PC-9 (cell line): ENCODE measurements around the gene AKT1S1. TPM values are rescaled to one million over a fixed set of nuclear protein-coding genes. Genes with fewer than 3 reads are reported as not detected.

ENCODE experiments used
- BruUV-seq: library from RNA; stranded (reverse); fragments of 400-500 nt; replicated peaks from 2 replicates; lab custom pipeline; 2021; lab: Mats Ljungman, UMichigan
- CTCF ChIA-PET: fragments of 300-600 bp; sonication (Branson Sonifier 250); formaldehyde crosslinking; loops from one replicate; lab custom pipeline; 2022; ENCODE audit warnings: antibody characterized with exemption; lab: Charles Lee
- POLR2A ChIA-PET: fragments of 300-600 bp; sonication (Branson Sonifier 250); formaldehyde crosslinking; loops from one replicate; lab custom pipeline; 2022; ENCODE audit warnings: antibody characterized with exemption; ENCODE audit not compliant: unreplicated experiment; lab: Charles Lee
- DNase-seq, 2 experiments: peaks; one replicate each; pipeline versions ENCODE4 v3.0.0 to v3.0.0-alpha.2; 2015 to 2022; ENCODE audit warnings: mixed read lengths in 1 of 2
- H2AFZ ChIP-seq: fragments of 200-600 bp; sonication (generic); 2 replicates; pipeline ENCODE4 v1.8.1; 2017; ENCODE audit warnings: antibody characterized with exemption
- H3F3A ChIP-seq: fragments of 200-600 bp; sonication (generic); 2 replicates; pipeline ENCODE4 v1.8.1; 2017; ENCODE audit warnings: antibody characterized with exemption, mild to moderate bottlenecking, low read depth; ENCODE audit not compliant: insufficient read depth
- H3K27ac ChIP-seq: fragments of 200-600 bp; sonication (generic); 2 replicates; pipeline ENCODE4 v1.6.1; 2016; ENCODE audit warnings: mixed run types
- H3K27me3 ChIP-seq: fragments of 200-600 bp; sonication (generic); 2 replicates; pipeline ENCODE4 v1.6.1; 2016; ENCODE audit warnings: low read depth, mixed run types; ENCODE audit not compliant: insufficient read depth
- H3K36me3 ChIP-seq: fragments of 200-600 bp; sonication (generic); 2 replicates; pipeline ENCODE4 v1.6.1; 2016; ENCODE audit warnings: low read depth, mixed run types
- H3K4me1 ChIP-seq: fragments of 200-600 bp; sonication (generic); replicated peaks from 2 replicates; pipeline ENCODE4 v1.6.1; 2016; ENCODE audit warnings: mixed run types; ENCODE audit not compliant: insufficient read depth
- H3K4me2 ChIP-seq: fragments of 200-600 bp; sonication (generic); 2 replicates; pipeline ENCODE4 v1.6.1; 2017; ENCODE audit warnings: mixed run types
- H3K4me3 ChIP-seq: fragments of 200-600 bp; sonication (generic); 2 replicates; pipeline ENCODE4 v1.6.1; 2016; ENCODE audit warnings: mixed run types
- H3K79me2 ChIP-seq: fragments of 200-600 bp; sonication (generic); 2 replicates; pipeline ENCODE4 v1.6.1; 2017; ENCODE audit warnings: low read depth, mixed run types
- H3K9me2 ChIP-seq: fragments of 200-600 bp; sonication (generic); 2 replicates; pipeline ENCODE4 v1.8.1; 2017; ENCODE audit warnings: mild to moderate bottlenecking; ENCODE audit not compliant: insufficient read depth
- H3K9me3 ChIP-seq: fragments of 200-600 bp; sonication (generic); 2 replicates; pipeline ENCODE4 v1.8.1; 2016; ENCODE audit warnings: low read depth; ENCODE audit not compliant: insufficient read depth
- H4K20me1 ChIP-seq: fragments of 200-600 bp; sonication (generic); 2 replicates; pipeline ENCODE4 v1.8.1; 2017; ENCODE audit not compliant: insufficient read depth
- EZH2 ChIP-seq: fragments of 200-600 bp; sonication (generic); IDR thresholded peaks from 2 replicates; pipeline ENCODE4 v1.8.0; 2017; ENCODE audit warnings: antibody characterized with exemption, low read depth
- intact Hi-C: fragments of 100-400 bp; cut with micrococcal nuclease; formaldehyde crosslinking; loops from one replicate; pipeline ENCODE4 v1.10.0; 2022; ENCODE audit not compliant: unreplicated experiment
- total RNA-seq: library from RNA; stranded (reverse); gene quantifications from 2 replicates; pipeline ENCODE4 v1.2.3, GENCODE V29; 2021
- TF ChIP-seq, protein P1 (sequence below): fragments of 200-600 bp; sonication (generic); conservative IDR thresholded peaks from 2 replicates; pipeline ENCODE4 v1.6.1; 2017; ENCODE audit warnings: mixed run types, antibody characterized with exemption, mild to moderate bottlenecking, moderate library complexity

AKT1S1 gene
- total RNA-seq, 1 experiment from 2014 or later: 143 TPM

DNA sequence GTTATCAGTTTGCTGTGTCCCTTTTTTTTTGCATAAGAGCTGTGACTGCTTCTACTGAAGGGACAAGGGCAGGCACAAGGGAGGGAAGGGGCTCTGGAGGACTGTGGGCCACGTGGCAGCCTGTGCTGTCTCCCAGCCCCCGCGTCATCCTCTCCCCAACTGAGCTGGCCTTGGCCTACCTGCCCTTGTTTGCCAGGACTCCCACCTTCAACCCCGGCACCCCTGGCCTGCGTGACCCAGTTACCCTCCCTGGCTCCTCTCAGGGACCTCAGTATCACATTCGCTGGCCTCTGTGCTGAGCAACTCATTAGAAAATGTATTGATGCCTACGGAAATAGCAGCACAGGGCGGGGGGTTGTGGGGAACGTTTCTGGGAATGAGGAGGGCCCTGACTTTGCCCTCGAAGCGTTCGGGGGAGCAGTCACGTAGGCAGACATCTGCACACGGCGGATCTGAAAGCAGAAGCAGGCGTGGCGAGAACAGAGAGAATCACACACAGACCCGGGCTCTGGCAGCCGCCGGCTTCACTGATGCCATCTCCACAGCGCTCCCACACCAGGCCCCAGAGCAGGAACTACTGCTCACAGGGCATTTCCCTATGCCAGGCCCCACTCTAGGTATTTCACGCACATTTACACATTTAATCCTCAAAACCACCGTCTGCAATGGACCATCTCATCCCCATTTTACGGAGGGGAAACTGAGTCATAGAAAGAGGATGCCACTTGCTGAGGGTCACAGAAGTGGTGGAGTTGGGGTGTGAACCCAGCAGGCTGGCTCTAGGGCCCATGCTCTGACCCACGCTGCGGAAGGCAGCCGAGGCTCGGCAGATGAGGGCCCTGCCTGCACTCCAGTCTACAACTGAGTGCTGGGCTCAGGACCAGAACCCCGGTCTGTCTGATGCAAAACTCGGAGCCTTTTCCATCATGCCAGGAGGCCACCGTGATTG is 46.2 kb upstream of the AKT1S1 start:
- intact Hi-C loops: no loop called here
- TF ChIP-seq, protein P1, sequence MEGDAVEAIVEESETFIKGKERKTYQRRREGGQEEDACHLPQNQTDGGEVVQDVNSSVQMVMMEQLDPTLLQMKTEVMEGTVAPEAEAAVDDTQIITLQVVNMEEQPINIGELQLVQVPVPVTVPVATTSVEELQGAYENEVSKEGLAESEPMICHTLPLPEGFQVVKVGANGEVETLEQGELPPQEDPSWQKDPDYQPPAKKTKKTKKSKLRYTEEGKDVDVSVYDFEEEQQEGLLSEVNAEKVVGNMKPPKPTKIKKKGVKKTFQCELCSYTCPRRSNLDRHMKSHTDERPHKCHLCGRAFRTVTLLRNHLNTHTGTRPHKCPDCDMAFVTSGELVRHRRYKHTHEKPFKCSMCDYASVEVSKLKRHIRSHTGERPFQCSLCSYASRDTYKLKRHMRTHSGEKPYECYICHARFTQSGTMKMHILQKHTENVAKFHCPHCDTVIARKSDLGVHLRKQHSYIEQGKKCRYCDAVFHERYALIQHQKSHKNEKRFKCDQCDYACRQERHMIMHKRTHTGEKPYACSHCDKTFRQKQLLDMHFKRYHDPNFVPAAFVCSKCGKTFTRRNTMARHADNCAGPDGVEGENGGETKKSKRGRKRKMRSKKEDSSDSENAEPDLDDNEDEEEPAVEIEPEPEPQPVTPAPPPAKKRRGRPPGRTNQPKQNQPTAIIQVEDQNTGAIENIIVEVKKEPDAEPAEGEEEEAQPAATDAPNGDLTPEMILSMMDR: no peak
- TF ChIP-seq EZH2: no peak
- Histone ChIP-seq H3K4me1 (peaks cover 12% of the 10 kb centered on the region), H3K36me3 (peaks cover 35% of the 10 kb centered on the region), H2AFZ (no peak overlapping the region), H3K79me2 (peaks cover 92% of the 10 kb centered on the region), H3K27me3 (no peaks in the 10 kb centered on the region), H3K4me3 (no peak overlapping the region), H3K27ac (no peak overlapping the region), H3F3A (peaks cover 16% of the 10 kb centered on the region), H4K20me1 (peaks cover 83% of the 10 kb centered on the region), H3K9me2 (no peaks in the 10 kb centered on the region), H3K4me2 (no peak overlapping the region), H3K9me3 (no peaks in the 10 kb centered on the region)
- ChIA-PET CTCF (no interaction called here), POLR2A (no interaction called here)
- DNase-seq: no peak
- BruUV-seq: no TSS peak

DNA sequence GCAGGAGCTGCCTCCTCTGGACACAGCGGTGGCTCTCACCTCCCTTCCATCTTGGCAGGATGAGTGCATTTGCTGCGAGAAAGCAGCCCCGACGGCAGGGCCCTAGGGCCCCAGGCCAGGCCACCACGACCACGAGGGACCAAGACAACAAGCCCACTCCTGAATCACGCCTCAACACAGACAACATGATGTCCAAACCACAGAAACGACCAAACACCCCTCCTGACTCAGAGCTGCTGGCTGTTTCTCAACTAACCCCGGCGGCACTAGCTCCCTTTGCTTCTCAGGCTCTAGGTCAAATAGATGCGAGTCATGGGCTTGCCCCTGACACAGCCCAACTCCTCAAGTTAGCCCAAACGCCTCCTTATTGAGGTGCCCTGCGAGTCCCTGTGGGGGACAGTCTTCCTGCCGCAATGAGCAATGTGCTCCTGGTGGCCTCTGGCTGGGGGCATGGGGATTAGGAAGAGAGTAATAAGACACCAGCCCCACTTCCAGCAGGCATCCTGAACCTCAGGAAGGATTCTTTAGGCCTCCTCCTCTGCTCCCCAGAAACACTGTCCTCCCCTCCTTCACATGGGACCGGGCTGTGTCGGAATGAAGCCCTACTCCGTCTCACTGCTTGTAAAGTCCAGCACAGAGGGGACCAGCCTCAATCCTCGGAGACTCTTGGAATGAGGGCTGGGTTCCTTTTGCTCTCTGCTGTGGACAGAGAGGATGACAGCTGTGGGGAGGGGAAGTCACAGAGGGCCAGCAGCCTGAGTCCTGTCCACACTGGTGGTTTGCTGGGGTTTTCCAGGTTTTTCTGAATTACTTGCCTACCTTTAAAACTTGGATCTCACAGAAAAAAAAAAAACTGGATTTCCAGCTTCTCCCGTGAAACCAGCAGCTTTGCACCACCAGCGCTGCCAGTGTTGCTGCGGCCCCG is 45.0 kb upstream of the AKT1S1 start:
- no peak for TF ChIP-seq EZH2
- TF ChIP-seq, protein P1: no peak
- H3K4me3 ChIP-seq: no peak overlapping the region
- POLR2A ChIA-PET: no interaction called here
- H3K79me2 ChIP-seq: peaks cover 88% of the 10 kb centered on the region
- intact Hi-C loops: no loop called here
- peaks cover 33% of the 10 kb centered on the region for H3K36me3 ChIP-seq
- no peaks in the 10 kb centered on the region for H3K27me3 ChIP-seq
- CTCF ChIA-PET: no interaction called here
- no peak for DNase-seq
- no peak overlapping the region for H2AFZ ChIP-seq
- no peak overlapping the region for H3K27ac ChIP-seq
- no TSS peak for BruUV-seq
- H3K4me2 ChIP-seq: no peak overlapping the region
- no peaks in the 10 kb centered on the region for H3K9me3 ChIP-seq
- H4K20me1 ChIP-seq: peaks cover 87% of the 10 kb centered on the region
- peaks cover 12% of the 10 kb centered on the region for H3F3A ChIP-seq
- H3K9me2 ChIP-seq: no peaks in the 10 kb centered on the region
- 0 out of 2 replicates have a peak, but pooled peaks cover 2% of the 10 kb centered on the region for H3K4me1 ChIP-seq

DNA sequence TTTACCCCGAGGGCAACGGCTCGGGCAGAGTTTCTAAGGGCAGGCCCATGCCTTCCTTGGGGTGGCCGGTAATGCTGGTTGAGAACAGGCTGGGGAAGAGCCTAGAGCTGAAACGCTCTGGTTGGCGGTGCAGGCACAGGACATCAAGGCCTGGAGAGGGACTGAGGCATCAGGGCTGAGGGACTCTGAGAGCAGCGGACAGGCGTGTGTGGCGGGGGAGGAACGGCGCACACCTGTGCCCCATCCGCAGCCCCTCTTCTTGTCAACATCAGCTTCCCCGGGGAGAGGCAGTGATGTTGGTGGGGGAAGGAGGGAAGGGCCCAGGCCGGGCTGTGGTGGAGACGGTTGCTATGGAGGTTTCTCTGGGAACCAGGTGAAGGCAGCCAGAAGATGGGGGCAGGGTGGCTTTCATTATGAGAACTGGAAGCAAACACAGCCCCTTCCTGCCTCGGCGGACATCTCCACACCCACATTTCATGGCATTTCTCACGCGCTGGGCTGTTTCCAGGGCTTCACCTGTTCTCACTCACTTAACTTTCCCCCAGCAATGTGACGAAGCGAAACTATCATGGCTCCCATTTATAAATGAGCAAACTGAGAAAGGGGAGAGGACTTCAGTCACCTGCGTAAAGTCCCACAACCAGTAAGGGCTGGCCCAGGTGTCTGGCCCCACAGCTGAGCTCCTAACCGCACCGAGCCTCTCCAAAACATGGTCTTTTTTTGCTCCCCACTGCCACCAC is 43.6 kb upstream of the AKT1S1 start:
- Histone ChIP-seq H3K9me2 (no peaks in the 10 kb centered on the region), H3K27ac (no peak overlapping the region), H3K9me3 (no peaks in the 10 kb centered on the region), H3K4me3 (no peak overlapping the region), H3K4me1 (no peaks in the 10 kb centered on the region), H4K20me1 (peaks cover 81% of the 10 kb centered on the region), H3K27me3 (no peaks in the 10 kb centered on the region), H3K4me2 (no peak overlapping the region), H3K36me3 (peaks cover 33% of the 10 kb centered on the region), H3K79me2 (peaks cover 80% of the 10 kb centered on the region), H3F3A (peaks cover 12% of the 10 kb centered on the region), H2AFZ (no peak overlapping the region)
- no peak for DNase-seq
- no peak for TF ChIP-seq EZH2
- intact Hi-C loops: no loop called here
- no TSS peak for BruUV-seq
- CTCF ChIA-PET: no interaction called here
- POLR2A ChIA-PET: no interaction called here
